Measurements from ENCODE around the gene IQCM. TPM values are rescaled to one million over a fixed set of nuclear protein-coding genes. Genes with fewer than 3 reads are reported as not detected.

Gene IQCM
- total RNA-seq, 1 experiment from 2014 or later = 0.11 TPM

- TF ChIP-seq AFF4 (CRISPR knock-in tag; IDR thresholded peaks at IDR 0.05; ENCODE audit: borderline replicate concordance) (no peak), IRF2 (CRISPR knock-in tag; IDR thresholded peaks at IDR 0.05; ENCODE audit: borderline replicate concordance, low read depth) (no peak), ZNF532 (CRISPR knock-in tag; IDR thresholded peaks at IDR 0.05; ENCODE audit: borderline replicate concordance) (no peak), ZNF121 (CRISPR knock-in tag; IDR thresholded peaks at IDR 0.05) (no peak), SMAD3 (CRISPR knock-in tag; IDR thresholded peaks at IDR 0.05; ENCODE audit: borderline replicate concordance) (no peak), CREM (CRISPR knock-in tag; IDR thresholded peaks at IDR 0.05) (no peak), STAT6 (CRISPR knock-in tag; conservative IDR thresholded peaks at IDR 0.05; ENCODE audit: low read depth) (no peak), PRRX2 (CRISPR knock-in tag; IDR thresholded peaks at IDR 0.05) (no peak), FOXJ3 (CRISPR knock-in tag; IDR thresholded peaks at IDR 0.05; ENCODE audit: borderline replicate concordance) (no peak), ZNF416 (CRISPR knock-in tag; IDR thresholded peaks at IDR 0.05) (no peak), ATF6 (CRISPR knock-in tag; IDR thresholded peaks at IDR 0.05) (no peak), MLX (CRISPR knock-in tag; IDR thresholded peaks at IDR 0.05) (no peak), ESRRA (CRISPR knock-in tag; IDR thresholded peaks at IDR 0.05; ENCODE audit: borderline replicate concordance) (no peak), PREB (CRISPR knock-in tag; IDR thresholded peaks at IDR 0.05; ENCODE audit: borderline replicate concordance) (no peak), NFATC4 (CRISPR knock-in tag; IDR thresholded peaks at IDR 0.05) (no peak), ZNF512 (CRISPR knock-in tag; IDR thresholded peaks at IDR 0.05; ENCODE audit: borderline replicate concordance) (no peak)
Measured at GRCh38 chr4:149311076-149311475, 504.6 kb downstream of the IQCM start (continued).
